ENCODE results near the gene ERO1A.

Gene ERO1A

DNA sequence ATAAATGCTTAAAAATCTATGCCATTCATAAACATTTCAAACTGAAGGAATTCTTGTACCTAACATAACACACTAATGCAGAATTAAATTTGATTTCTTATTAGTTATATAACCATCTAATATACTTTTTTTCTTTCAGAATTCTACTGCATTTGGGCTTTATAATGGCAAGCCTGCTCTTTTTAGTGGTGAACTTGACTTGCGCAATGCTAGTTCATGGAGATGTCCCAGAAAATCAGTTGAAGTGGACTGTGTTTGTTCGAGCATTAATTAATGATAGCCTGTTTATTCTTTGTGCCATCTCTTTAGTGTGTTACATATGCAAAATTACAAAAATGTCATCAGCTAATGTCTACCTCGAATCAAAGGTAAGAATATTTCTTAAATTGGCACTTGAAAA, 95.4 kb downstream of the ERO1A start:
- no peak for DNase-seq

DNA sequence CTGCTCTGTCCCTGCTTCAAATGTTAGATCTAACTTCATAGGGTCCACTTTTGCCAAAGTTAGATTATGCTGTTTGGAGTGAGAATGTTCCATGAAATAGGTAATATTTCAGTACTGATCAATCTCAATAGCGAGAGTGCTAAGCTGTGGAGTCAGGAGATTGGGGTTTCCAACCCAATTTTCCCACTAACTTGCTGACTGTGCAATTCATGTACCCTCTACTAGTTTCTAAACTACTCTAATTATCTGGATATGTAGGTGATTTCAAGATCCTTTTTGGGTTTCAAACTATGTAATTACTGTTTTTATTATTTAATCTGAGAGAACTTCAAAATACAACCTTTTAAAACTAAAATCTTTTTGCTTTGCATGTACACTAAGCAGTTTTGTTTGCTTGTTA, 96.8 kb downstream of the ERO1A start:
- no peak for DNase-seq

DNA sequence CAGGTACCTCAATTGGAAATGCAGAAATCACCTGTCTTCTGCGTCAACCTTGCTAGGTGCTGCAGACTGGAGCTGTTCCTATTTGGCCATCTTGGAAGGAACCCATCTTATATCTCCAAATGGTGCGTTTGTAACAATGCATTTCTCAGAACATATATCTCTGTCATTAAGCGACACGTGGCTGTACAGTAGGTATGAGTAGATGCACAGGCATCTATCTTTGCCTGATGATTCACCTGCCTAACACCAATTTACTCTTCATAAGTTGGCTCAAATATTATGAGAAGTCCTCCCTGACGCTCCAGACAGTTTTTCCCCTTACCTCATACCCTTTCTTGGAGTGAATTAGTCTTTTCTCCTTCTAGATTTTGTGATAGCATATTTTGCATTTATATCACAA, 98.5 kb downstream of the ERO1A start:
- no peak for DNase-seq

GRCh38 chr14:52596320-52596719, 99.0 kb downstream of the ERO1A start:
- DNase-seq: no peak

GRCh38 chr14:52590318-52590717, 105.0 kb downstream of the ERO1A start:
- no peak for DNase-seq
